HEK293T (cell line): ENCODE measurements around the gene PRR5.

Experiments used
- BHLHE40 ChIP-seq: fragments of 450-650 bp; IDR thresholded peaks from 2 replicates; pipeline ENCODE4 v1.6.1; 2016; ENCODE audit warnings: mild to moderate bottlenecking, moderate library complexity, borderline replicate concordance
- L3MBTL2 ChIP-seq: fragments of 450-650 bp; conservative IDR thresholded peaks from 2 replicates; pipeline ENCODE4 v1.6.1; 2016; ENCODE audit warnings: mild to moderate bottlenecking
- LEF1 ChIP-seq: fragments of 450-650 bp; IDR thresholded peaks from 2 replicates; pipeline ENCODE4 v1.6.1; 2017; ENCODE audit warnings: mild to moderate bottlenecking, borderline replicate concordance
- SUZ12 ChIP-seq: fragments of 450-650 bp; IDR thresholded peaks from 2 replicates; pipeline ENCODE4 v1.6.1; 2016; ENCODE audit warnings: mild to moderate bottlenecking
- TARDBP ChIP-seq: fragments of 450-650 bp; IDR thresholded peaks from 2 replicates; pipeline ENCODE4 v1.6.1; 2016
- ZNF384 ChIP-seq: fragments of 450-650 bp; IDR thresholded peaks from 2 replicates; pipeline ENCODE4 v1.6.1; 2016
- TF ChIP-seq, protein P1 (sequence below): fragments of 450-650 bp; IDR thresholded peaks from 2 replicates; pipeline ENCODE4 v1.6.1; 2016

DNA sequence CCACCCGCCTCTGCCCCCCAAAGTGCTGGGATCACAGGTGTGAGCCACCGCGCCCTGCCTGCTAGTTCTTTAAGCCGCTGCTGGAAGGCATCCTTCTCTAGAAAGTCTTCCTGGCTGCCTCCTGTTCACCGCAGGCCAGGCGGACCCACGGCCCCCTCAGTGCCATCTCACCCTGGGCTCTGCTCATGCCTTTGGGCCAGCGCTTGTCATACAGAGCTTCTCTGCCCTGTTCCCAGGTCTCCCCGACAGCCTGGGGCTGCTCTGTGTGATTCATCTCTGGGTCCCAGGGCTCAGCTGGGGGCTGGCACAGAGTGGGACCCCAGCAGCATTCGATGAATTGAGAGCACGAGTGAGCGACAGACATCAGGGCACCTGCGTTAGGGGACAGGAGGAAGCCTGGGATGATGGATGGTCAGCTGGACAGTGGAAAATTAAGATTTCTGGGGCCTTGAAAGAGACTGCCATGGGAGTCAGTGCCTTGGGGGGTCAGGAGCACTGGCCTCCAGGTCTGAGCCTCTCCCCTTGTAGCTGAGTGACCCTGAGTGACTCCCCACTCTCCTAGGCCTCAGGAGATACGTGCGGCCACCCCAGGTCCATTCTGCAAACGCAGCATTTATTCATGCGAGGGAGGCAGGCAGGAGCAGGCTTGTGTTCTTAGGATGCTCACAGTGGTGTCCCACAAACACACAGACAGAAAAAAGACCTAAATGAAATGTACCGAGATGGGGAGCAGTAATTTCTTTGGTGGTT is 23.3 kb upstream of the PRR5 start:
- TF ChIP-seq, protein P1, sequence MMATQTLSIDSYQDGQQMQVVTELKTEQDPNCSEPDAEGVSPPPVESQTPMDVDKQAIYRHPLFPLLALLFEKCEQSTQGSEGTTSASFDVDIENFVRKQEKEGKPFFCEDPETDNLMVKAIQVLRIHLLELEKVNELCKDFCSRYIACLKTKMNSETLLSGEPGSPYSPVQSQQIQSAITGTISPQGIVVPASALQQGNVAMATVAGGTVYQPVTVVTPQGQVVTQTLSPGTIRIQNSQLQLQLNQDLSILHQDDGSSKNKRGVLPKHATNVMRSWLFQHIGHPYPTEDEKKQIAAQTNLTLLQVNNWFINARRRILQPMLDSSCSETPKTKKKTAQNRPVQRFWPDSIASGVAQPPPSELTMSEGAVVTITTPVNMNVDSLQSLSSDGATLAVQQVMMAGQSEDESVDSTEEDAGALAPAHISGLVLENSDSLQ, result no peak
- no peak for TF ChIP-seq SUZ12
- TF ChIP-seq ZNF384, result no peak
- no peak for TF ChIP-seq LEF1
- no peak for TF ChIP-seq L3MBTL2
- no peak for TF ChIP-seq BHLHE40
- no peak for TF ChIP-seq TARDBP
